Sigmoid colon (tissue), 7 donors: ENCODE data around the gene MTA1. TPM values are rescaled to one million over a fixed set of nuclear protein-coding genes. Genes with fewer than 3 reads are reported as not detected.

ENCODE experiments used
- DNase-seq: peaks from one replicate; pipeline ENCODE4 v3.0.0-alpha.2; 2019
- H3K27ac ChIP-seq, 4 donors: fragments of 200-600 bp; sonication (generic); one replicate each; pipeline ENCODE4 v1.5.1; 2016 to 2019; ENCODE audit warnings: mild to moderate bottlenecking in 1 of 4
- H3K27me3 ChIP-seq, 3 donors: fragments of 200-600 bp; sonication (generic); one replicate each; pipeline ENCODE4 v1.5.1; 2019; ENCODE audit warnings: mild to moderate bottlenecking in 1 of 3
- H3K36me3 ChIP-seq, 4 donors: fragments of 200-600 bp; sonication (generic); one replicate each; pipeline ENCODE4 v1.5.1; 2016 to 2019
- H3K4me1 ChIP-seq, 4 donors: fragments of 200-600 bp; sonication (generic); one replicate each; pipeline ENCODE4 v1.5.1; 2017 to 2019
- H3K4me3 ChIP-seq, 4 donors: fragments of 200-600 bp; sonication (generic); one replicate each; pipeline ENCODE4 v1.5.1; 2017 to 2019; ENCODE audit warnings: mild to moderate bottlenecking in 2 of 4, moderate library complexity in 1 of 4
- H3K9me3 ChIP-seq, 4 donors: fragments of 200-600 bp in 3 of 4; sonication (generic) in 3 of 4; one replicate each; pipeline versions ENCODE4 v1.5.1 to v1.6.1; 2013 to 2019
- CTCF ChIP-seq, 4 experiments: fragments of 450-650 bp in 3 of 4; fragments of 200-600 bp in 1 of 4; IDR thresholded peaks; one replicate each; pipeline ENCODE4 v1.5.1; 2016 to 2019; ENCODE audit warnings: antibody characterized with exemption in 4 of 4, mild to moderate bottlenecking in 3 of 4, moderate library complexity in 2 of 4
- EP300 ChIP-seq, 4 donors: sonication (generic); formaldehyde crosslinking; IDR thresholded peaks; one replicate each; pipeline ENCODE4 v1.6.1; 2017; ENCODE audit warnings: antibody characterized with exemption in 4 of 4
- POLR2A ChIP-seq, 2 donors: fragments of 450-650 bp; IDR thresholded peaks; one replicate each; pipeline ENCODE4 v1.6.1; 2016; ENCODE audit warnings: antibody characterized with exemption in 2 of 2, mild to moderate bottlenecking in 2 of 2, moderate library complexity in 2 of 2
- POLR2AphosphoS5 ChIP-seq, 4 donors: sonication (generic); formaldehyde crosslinking; IDR thresholded peaks; one replicate each; pipeline ENCODE4 v1.6.1; 2017; ENCODE audit warnings: antibody characterized with exemption in 4 of 4
- WGBS, 2 donors: extraction: QIAGEN DNeasy Blood & Tissue Kit; methylation state at CpG; one replicate each; pipeline ENCODE4 v1.1.7; 2013; 5-methylcytosine and 5-hydroxymethylcytosine counted together
- intact Hi-C: fragments of 100-400 bp; cut with DNase I; formaldehyde crosslinking; loops from one replicate; pipeline ENCODE4 v1.15.1; 2023
- polyA plus RNA-seq, 3 donors: library from polyadenylated mRNA; stranded (reverse); fragments of 200-250 nt; gene quantifications; one replicate each; pipeline ENCODE4 v1.2.3, GENCODE V29; 2013
- total RNA-seq, 4 donors: library from RNA; depleted of rRNA; stranded (reverse); fragments of >200 nt; gene quantifications; one replicate each; pipeline ENCODE4 v1.1.0, GENCODE V29; 2016
- donor health status: healthy with polysubstance abuse.
- donor health status: Bipolar disorder and iron deficiency.
- donor health status: healthy.

Gene MTA1
- total and polyA plus RNA-seq, 7 donors = 14.3 to 92.8 (median 44.7) TPM

GRCh38 chr14:105439710-105440553, 20.3 kb downstream of the MTA1 start:
- no peak overlapping the region for H3K4me3 ChIP-seq
- H3K36me3 ChIP-seq = peaks cover 0 to 25% (median 4%) of the 10 kb centered on the region in 4 donors

GRCh38 chr14:105440554-105440900, 20.9 kb downstream of the MTA1 start:
- peaks cover 0 to 25% (median 4%) of the 10 kb centered on the region in 4 donors for H3K36me3 ChIP-seq
- no peak for TF ChIP-seq POLR2AphosphoS5 (IDR thresholded peaks at IDR 0.05)
- TF ChIP-seq EP300 (IDR thresholded peaks at IDR 0.05) = no peak
- no peak for TF ChIP-seq CTCF (IDR thresholded peaks at IDR 0.05)
- TF ChIP-seq POLR2A (IDR thresholded peaks at IDR 0.05) = no peak

More at GRCh38 chr14:105439710-105440553, 20.3 kb downstream of the MTA1 start:
- Histone ChIP-seq H3K4me1 (peaks cover 0 to 8% (median 3%) of the 10 kb centered on the region in 4 donors), H3K9me3 (no peaks in the 10 kb centered on the region), H3K27me3 (no peaks in the 10 kb centered on the region), H3K27ac (no peak overlapping the region)
- 93 to 94% methylated on average over 33 of the region's 33 CpGs for WGBS, 2 donors
- DNase-seq = no peak
- TF ChIP-seq POLR2A (IDR thresholded peaks at IDR 0.05) (no peak), CTCF (IDR thresholded peaks at IDR 0.05) (no peak), EP300 (IDR thresholded peaks at IDR 0.05) (no peak), POLR2AphosphoS5 (IDR thresholded peaks at IDR 0.05) (no peak)
- intact Hi-C loops = loop anchor here (5.0 kb wide), 1 partner anchor 63 kb away; no protein-coding TSS in a partner anchor

GRCh38 chr14:105440992-105441391, 21.4 kb downstream of the MTA1 start:
- TF ChIP-seq POLR2A (IDR thresholded peaks at IDR 0.05) (no peak), CTCF (IDR thresholded peaks at IDR 0.05) (no peak), POLR2AphosphoS5 (IDR thresholded peaks at IDR 0.05) (no peak), EP300 (IDR thresholded peaks at IDR 0.05) (no peak)
- H3K27ac ChIP-seq = no peak overlapping the region
- intact Hi-C loops = no loop called here
- no peak for DNase-seq
- WGBS, 2 donors = 92 to 98% methylated on average over 9 of the region's 9 CpGs
- no peak overlapping the region for H3K4me3 ChIP-seq
- H3K4me1 ChIP-seq = peaks cover 0 to 8% (median 3%) of the 10 kb centered on the region in 4 donors
- H3K9me3 ChIP-seq = no peaks in the 10 kb centered on the region
- no peaks in the 10 kb centered on the region for H3K27me3 ChIP-seq
- H3K36me3 ChIP-seq = peaks cover 0 to 25% (median 4%) of the 10 kb centered on the region in 4 donors

More at GRCh38 chr14:105440554-105440900, 20.9 kb downstream of the MTA1 start:
- DNase-seq = no peak
- Histone ChIP-seq H3K9me3 (no peaks in the 10 kb centered on the region), H3K4me3 (no peak overlapping the region), H3K27me3 (no peaks in the 10 kb centered on the region), H3K27ac (no peak overlapping the region), H3K4me1 (peaks cover 0 to 8% (median 3%) of the 10 kb centered on the region in 4 donors)
- intact Hi-C loops = no loop called here
- WGBS, 2 donors = 96% methylated on average over 15 of the region's 15 CpGs

- intact Hi-C loops = no loop called here
- Histone ChIP-seq H3K27ac (no peak overlapping the region), H3K4me1 (peaks cover 0 to 8% (median 3%) of the 10 kb centered on the region in 4 donors), H3K9me3 (no peaks in the 10 kb centered on the region), H3K4me3 (no peak overlapping the region), H3K27me3 (no peaks in the 10 kb centered on the region), H3K36me3 (peaks cover 0 to 25% (median 4%) of the 10 kb centered on the region in 4 donors)
- no peak for DNase-seq
- 81 to 82% methylated on average over 17 of the region's 17 CpGs for WGBS, 2 donors
- TF ChIP-seq POLR2A (IDR thresholded peaks at IDR 0.05) = no peak
- TF ChIP-seq CTCF (IDR thresholded peaks at IDR 0.05) = no peak
- no peak for TF ChIP-seq EP300 (IDR thresholded peaks at IDR 0.05)
- TF ChIP-seq POLR2AphosphoS5 (IDR thresholded peaks at IDR 0.05) = no peak
These were observed 22.5 kb downstream of the MTA1 start for GRCh38 chr14:105442125-105442524.
